Suprapubic skin (tissue), 4 donors: Measurements from ENCODE around the gene MAN2B2.

Experiments used
- CTCF ChIP-seq, 2 donors: fragments of 200-600 bp in 1 of 2; fragments of 450-650 bp in 1 of 2; sonication (generic) in 1 of 2; IDR thresholded peaks; one replicate each; pipeline ENCODE4 v1.5.1; 2016 to 2019; ENCODE audit warnings: antibody characterized with exemption in 2 of 2, mild to moderate bottlenecking in 1 of 2, moderate library complexity in 1 of 2
- POLR2A ChIP-seq, 2 donors: fragments of 450-650 bp; IDR thresholded peaks; one replicate each; pipeline ENCODE4 v1.6.1; 2017; ENCODE audit warnings: antibody characterized with exemption in 2 of 2, mild to moderate bottlenecking in 2 of 2, moderate library complexity in 2 of 2
- POLR2AphosphoS5 ChIP-seq, 3 donors: sonication (generic); formaldehyde crosslinking; IDR thresholded peaks; one replicate each; pipeline ENCODE4 v1.6.1; 2017; ENCODE audit warnings: antibody characterized with exemption in 3 of 3

- TF ChIP-seq CTCF (IDR thresholded peaks at IDR 0.05) (no peak), POLR2AphosphoS5 (IDR thresholded peaks at IDR 0.05) (no peak), POLR2A (IDR thresholded peaks at IDR 0.05) (no peak)
Observed at GRCh38 chr4:6580353-6580752, 5.4 kb downstream of the MAN2B2 start.
